Mucosa of rectum (tissue), 2 donors: Measurements from ENCODE around the gene MAGI1.
"Not testable (repeated sequence)": the region's sequence is repeated elsewhere in the genome, so short reads cannot be mapped to it uniquely, and the experiment has no call there.

Source experiments
- H3K27ac ChIP-seq, 2 donors: one replicate each; pipeline ENCODE4 v1.7.0; 2013; ENCODE audit warnings: inconsistent platforms in 2 of 2, low read depth in 2 of 2, low read length in 2 of 2
- H3K27me3 ChIP-seq, 2 donors: one replicate each; pipeline ENCODE4 v1.7.0; 2013; ENCODE audit warnings: low read length in 2 of 2; ENCODE audit not compliant: control insufficient read depth in 2 of 2, insufficient read depth in 2 of 2
- H3K36me3 ChIP-seq, 2 donors: one replicate each; pipeline ENCODE4 v1.7.0; 2013; ENCODE audit warnings: low read length in 2 of 2; ENCODE audit not compliant: control insufficient read depth in 2 of 2, insufficient read depth in 2 of 2
- H3K4me1 ChIP-seq, 2 donors: one replicate each; pipeline ENCODE4 v1.7.0; 2013; ENCODE audit warnings: low read length in 2 of 2, mild to moderate bottlenecking in 1 of 2; ENCODE audit not compliant: control insufficient read depth in 2 of 2, insufficient read depth in 2 of 2
- H3K4me3 ChIP-seq, 2 donors: one replicate each; pipeline ENCODE4 v1.7.0; 2013; ENCODE audit warnings: low read length in 2 of 2
- H3K9ac ChIP-seq, 2 donors: one replicate each; pipeline ENCODE4 v1.7.0; 2013; ENCODE audit warnings: low read length in 2 of 2, low read depth in 1 of 2, mild to moderate bottlenecking in 1 of 2
- H3K9me3 ChIP-seq, 2 donors: one replicate each; pipeline ENCODE4 v1.7.0; 2013; ENCODE audit warnings: low read length in 2 of 2; ENCODE audit not compliant: control insufficient read depth in 2 of 2
- donor health status: healthy.
- donor health status: Normal muscosa, but diverticular disease.

MAGI1 gene

DNA sequence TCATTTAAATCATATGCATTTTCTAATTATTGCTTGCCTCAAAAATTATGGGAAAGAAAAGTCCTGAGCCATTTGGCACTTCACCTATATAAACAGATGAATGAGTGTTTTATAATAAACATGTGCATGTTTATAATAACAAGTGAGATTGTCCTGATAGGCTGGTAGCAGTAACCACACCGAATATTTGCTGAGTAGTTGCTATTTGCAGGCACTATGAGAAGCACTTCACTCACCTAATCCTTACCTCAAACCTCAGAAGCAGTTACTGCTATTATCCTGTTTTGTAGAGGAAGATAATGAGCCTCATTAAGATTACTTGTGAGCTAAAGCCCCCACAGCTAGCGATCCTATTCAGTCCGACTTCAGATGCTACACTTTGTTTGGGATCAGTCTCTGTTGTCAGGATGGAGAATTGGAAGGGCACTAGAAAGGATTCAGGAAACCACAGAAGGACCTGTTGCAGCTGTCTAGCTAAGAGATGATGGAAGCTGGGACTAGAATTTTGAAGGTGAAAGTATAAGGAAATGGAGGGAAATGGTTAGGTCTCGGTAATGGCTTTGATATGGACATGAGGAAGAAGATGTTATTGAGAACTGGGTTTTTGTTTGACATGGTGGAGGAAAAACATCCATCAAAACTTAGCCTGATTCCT lies 28.4 kb upstream of the MAGI1 start:
- no peaks in the 10 kb centered on the region for H3K36me3 ChIP-seq
- no peak overlapping the region for H3K9ac ChIP-seq
- H3K4me1 ChIP-seq: no peaks in the 10 kb centered on the region
- no peaks in the 10 kb centered on the region for H3K27me3 ChIP-seq
- H3K4me3 ChIP-seq: no peak overlapping the region
- no peaks in the 10 kb centered on the region for H3K9me3 ChIP-seq
- no peak overlapping the region for H3K27ac ChIP-seq

DNA sequence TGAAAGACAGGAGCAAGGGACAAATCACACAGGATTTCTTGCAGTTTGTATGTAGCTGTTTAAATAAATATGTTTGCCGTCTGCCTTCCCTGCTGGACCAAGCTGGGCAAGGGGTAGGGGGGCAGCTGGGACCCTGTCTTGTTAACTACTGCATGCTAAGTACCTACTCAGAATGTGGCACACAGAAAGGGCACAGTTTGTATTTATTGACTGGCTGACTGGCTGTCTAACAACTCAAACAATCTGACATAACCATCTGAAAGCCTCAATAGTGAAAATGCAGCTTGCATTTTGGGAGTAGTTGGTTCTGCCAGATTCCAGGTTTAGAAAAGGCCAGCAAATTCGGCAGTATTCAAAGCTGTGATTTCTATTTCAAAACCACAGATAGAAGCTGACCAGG lies 16.6 kb upstream of the MAGI1 start:
- no peaks in the 10 kb centered on the region for H3K27me3 ChIP-seq
- H3K9me3 ChIP-seq: no peaks in the 10 kb centered on the region
- H3K36me3 ChIP-seq: no peaks in the 10 kb centered on the region
- H3K4me3 ChIP-seq: no peak overlapping the region
- no peaks in the 10 kb centered on the region for H3K4me1 ChIP-seq
- no peak overlapping the region for H3K9ac ChIP-seq
- H3K27ac ChIP-seq: no peak overlapping the region

DNA sequence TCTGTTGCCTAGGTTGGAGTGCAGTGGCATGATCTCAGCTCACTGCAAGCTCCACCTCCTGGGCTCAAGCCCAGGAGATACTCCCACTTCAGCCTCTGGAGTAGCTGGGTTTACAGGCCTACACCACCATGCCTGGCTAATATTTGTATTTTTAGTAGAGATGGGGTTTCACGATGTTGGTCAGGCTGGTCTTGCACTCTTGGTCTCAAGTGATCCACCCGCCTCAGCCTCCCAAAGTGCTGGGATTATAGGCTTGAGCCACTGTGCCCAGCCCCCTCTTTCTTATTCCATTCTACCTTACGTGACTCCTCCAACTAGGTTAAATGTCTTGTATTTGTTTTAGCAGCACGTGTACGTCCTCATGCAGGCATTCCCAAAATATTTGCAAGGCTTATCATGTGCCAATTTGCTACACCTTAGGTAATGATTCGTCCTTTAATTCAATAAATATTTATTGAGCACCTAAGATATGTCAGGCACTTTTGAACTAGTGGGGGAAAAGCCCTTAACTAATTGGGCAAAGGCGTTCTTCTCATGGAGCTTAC lies 14.9 kb upstream of the MAGI1 start:
- H3K27ac ChIP-seq: no peak overlapping the region

DNA sequence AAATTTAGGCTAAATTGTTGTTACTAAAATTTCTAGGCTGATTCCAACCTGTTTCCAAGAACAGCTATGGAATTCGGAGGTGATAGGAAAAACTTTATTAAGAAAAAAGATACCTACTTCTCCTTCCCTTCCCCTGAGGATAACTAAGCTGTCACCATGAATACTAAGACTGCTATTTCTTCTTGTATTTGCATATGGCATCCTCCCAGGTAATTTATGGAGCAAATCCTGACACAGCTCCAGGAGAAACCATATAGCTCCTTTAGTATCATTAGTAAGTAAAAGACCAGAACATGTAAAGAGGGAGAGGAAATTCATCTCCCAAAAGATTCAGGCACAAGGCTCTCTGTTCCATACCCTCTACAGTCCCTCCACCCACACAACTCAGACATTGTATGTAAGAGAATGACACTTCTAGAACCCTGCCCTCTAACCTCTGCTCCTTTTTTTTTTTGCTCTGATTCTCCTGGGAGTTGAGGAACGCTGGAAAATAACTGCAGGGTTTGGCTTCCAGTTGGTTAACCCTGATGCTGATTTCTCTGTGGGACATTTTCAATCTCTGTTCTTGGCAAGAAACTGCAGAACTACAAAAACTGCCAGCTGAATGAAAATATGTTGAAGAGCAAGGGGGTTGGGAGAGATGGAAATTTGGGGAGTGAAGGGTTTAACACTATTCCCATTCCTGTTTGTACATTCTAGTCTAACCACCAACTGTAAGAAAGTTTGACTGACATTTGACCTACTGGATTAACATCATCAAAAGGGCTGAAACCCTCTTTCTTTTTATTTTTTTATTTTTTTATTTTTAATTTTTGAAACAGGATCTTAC lies 14.2 kb upstream of the MAGI1 start:
- Histone ChIP-seq H3K27ac (no peak overlapping the region), H3K27me3 (no peaks in the 10 kb centered on the region), H3K9ac (no peak overlapping the region), H3K36me3 (no peaks in the 10 kb centered on the region), H3K9me3 (no peaks in the 10 kb centered on the region), H3K4me3 (no peak overlapping the region), H3K4me1 (peaks cover under 1 to 4% of the 10 kb centered on the region in 2 donors)

More for the DNA sequence above, 14.9 kb upstream of the MAGI1 start:
- H3K4me3 ChIP-seq: no peak overlapping the region
- H3K36me3 ChIP-seq: no peaks in the 10 kb centered on the region
- H3K27me3 ChIP-seq: no peaks in the 10 kb centered on the region
- no peak overlapping the region for H3K9ac ChIP-seq
- H3K9me3 ChIP-seq: no peaks in the 10 kb centered on the region
- no peaks in the 10 kb centered on the region for H3K4me1 ChIP-seq

GRCh38 chr3:66050821-66051220 lies 12.1 kb upstream of the MAGI1 start:
- peaks cover 7 to 10% of the 10 kb centered on the region in 2 donors for H3K4me1 ChIP-seq
- H3K9ac ChIP-seq: no peak overlapping the region
- no peaks in the 10 kb centered on the region for H3K27me3 ChIP-seq
- H3K4me3 ChIP-seq: no peak overlapping the region
- H3K27ac ChIP-seq: no peak overlapping the region
- no peaks in the 10 kb centered on the region for H3K9me3 ChIP-seq
- no peaks in the 10 kb centered on the region for H3K36me3 ChIP-seq

DNA sequence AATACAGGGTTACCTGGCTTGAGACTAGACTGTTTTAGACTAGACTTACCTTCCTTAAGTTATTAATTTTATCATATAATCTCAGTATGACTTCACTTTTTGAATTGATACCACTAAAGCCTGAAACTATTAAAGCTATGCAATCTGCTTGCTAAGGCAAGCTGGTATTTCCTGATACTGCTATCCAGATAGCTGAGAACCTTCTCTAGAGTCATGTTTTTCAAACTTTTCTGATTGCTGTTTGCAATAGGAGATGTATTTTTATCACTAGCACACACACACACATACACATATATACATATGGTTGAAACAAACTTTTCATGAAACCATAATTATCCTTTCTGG lies 9.3 kb upstream of the MAGI1 start:
- no peaks in the 10 kb centered on the region for H3K27me3 ChIP-seq
- H3K27ac ChIP-seq: no peak overlapping the region

DNA sequence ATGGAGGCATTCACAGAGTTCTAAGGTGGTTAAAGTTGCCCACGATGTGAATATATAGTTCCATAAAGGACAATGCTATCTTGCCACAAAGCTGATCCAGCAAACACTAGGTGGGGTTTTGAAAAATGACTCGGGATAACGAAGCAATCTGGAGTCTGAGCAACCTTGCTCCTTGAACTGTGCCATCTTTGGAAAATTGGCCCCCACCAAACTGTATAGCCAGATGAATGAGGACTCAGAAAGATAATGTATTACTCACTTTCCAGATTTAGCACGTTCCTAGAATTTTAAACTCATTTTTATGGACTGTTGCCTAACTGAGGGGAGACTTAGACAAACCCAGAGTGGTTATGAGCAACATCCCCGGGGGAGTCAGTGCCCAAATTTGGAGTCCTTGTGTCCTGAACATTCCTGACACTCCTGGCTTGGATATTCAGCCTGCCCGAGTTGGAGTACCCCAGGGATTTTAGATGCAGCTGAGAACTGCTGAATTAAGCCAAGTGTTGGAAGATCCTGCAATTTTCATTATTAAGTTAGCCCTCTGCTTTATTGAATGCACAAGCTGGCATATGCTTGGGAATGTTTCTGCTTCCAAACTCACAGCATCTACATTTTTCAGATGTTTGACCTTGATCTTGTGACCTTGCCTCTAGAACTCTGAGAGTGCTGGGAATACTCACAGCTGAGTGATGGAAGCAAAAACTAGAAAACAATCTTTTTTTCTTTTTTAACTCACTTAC lies 8.8 kb upstream of the MAGI1 start:
- peaks cover 7 to 10% of the 10 kb centered on the region in 2 donors for H3K4me1 ChIP-seq
- H3K27ac ChIP-seq: peak overlapping the region in 1 of 2 donors; percentile 53
- no peaks in the 10 kb centered on the region for H3K9me3 ChIP-seq
- no peaks in the 10 kb centered on the region for H3K27me3 ChIP-seq
- no peak overlapping the region for H3K9ac ChIP-seq
- H3K36me3 ChIP-seq: no peaks in the 10 kb centered on the region
- H3K4me3 ChIP-seq: peak overlapping the region in 1 of 2 donors; percentile 43

More for the DNA sequence above, 9.3 kb upstream of the MAGI1 start:
- Histone ChIP-seq H3K4me3 (no peak overlapping the region), H3K4me1 (peaks cover 7 to 10% of the 10 kb centered on the region in 2 donors), H3K36me3 (no peaks in the 10 kb centered on the region), H3K9me3 (no peaks in the 10 kb centered on the region), H3K9ac (no peak overlapping the region)

GRCh38 chr3:66046321-66046720 lies 7.6 kb upstream of the MAGI1 start:
- not testable (repeated sequence) for H3K27ac ChIP-seq, H3K27me3 ChIP-seq, H3K4me1 ChIP-seq, H3K9me3 ChIP-seq, H3K4me3 ChIP-seq, H3K9ac ChIP-seq, H3K36me3 ChIP-seq

DNA sequence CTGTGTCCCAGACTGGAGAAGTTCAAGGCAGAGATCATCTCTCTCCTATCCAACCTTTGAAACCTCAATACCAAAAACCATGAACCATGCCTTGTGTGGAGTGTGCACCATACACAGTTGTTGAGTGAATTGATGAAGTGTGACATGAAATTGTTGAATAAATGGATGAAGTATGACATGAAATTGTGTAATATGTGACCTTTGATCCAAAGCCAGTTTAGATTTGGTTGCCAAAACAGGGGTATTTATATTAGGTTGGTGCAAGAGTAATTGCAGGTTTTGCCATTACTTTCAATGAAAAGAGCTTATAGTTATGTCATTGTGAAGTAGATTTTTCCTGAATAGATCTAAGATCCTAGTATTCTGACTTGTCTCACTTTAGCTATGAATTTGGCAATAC lies 3.1 kb upstream of the MAGI1 start:
- no peak overlapping the region for H3K9ac ChIP-seq
- H3K4me3 ChIP-seq: no peak overlapping the region
- no peaks in the 10 kb centered on the region for H3K27me3 ChIP-seq
- no peaks in the 10 kb centered on the region for H3K9me3 ChIP-seq
- peaks cover 2 to 6% of the 10 kb centered on the region in 2 donors for H3K4me1 ChIP-seq
- H3K36me3 ChIP-seq: no peaks in the 10 kb centered on the region
- H3K27ac ChIP-seq: no peak overlapping the region

DNA sequence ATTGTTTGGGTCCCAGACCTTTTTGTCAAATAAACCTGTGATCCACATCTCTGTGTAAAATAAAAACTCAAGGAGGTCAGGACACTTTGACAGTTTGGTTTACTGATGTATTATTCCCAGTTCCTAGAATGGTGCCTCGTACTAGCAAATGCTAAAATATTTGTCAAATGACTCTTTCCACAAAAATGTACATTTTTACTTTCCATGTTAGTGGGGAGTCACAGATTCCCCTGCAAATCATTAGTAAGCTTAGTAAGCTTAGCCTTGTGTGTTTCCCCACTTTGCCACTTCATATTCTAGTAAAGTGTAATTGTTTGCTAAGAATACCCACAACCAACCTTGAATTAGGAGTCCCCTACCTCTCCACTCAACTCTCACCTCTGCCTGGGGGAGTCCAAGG lies 2.4 kb upstream of the MAGI1 start:
- H3K4me3 ChIP-seq: no peak overlapping the region
- H3K4me1 ChIP-seq: peaks cover 2 to 13% of the 10 kb centered on the region in 2 donors
- H3K36me3 ChIP-seq: no peaks in the 10 kb centered on the region
- no peaks in the 10 kb centered on the region for H3K27me3 ChIP-seq
- H3K9me3 ChIP-seq: no peaks in the 10 kb centered on the region
- H3K9ac ChIP-seq: no peak overlapping the region
- no peak overlapping the region for H3K27ac ChIP-seq
